Skeletal muscle satellite cell (primary cell): Measurements from ENCODE around the gene ACADSB.

Experiments
- H3K27me3 ChIP-seq: 2 replicates; pipeline ENCODE4 v1.7.0; 2013; ENCODE audit warnings: low read length; ENCODE audit not compliant: control insufficient read depth, insufficient read depth
- H3K36me3 ChIP-seq: 2 replicates; pipeline ENCODE4 v1.7.0; 2013; ENCODE audit warnings: mild to moderate bottlenecking, control low read depth, low read length; ENCODE audit not compliant: insufficient read depth
- H3K4me1 ChIP-seq: 2 replicates; pipeline ENCODE4 v1.7.0; 2013; ENCODE audit warnings: low read length; ENCODE audit not compliant: control insufficient read depth, insufficient read depth
- H3K4me2 ChIP-seq: 2 replicates; pipeline ENCODE4 v1.7.0; 2013; ENCODE audit warnings: mild to moderate bottlenecking, low read length
- H3K4me3 ChIP-seq: 2 replicates; pipeline ENCODE4 v1.7.0; 2013; ENCODE audit warnings: low read length
- H3K9ac ChIP-seq: 2 replicates; pipeline ENCODE4 v1.7.0; 2013; ENCODE audit warnings: mild to moderate bottlenecking, low read depth, low read length, moderate library complexity
- H3K9me3 ChIP-seq: replicated peaks from 2 replicates; pipeline ENCODE4 v1.7.0; 2013; ENCODE audit warnings: mild to moderate bottlenecking, control low read depth, low read length

ACADSB gene

GRCh38 chr10:123007558-123008354 is 1.1 kb upstream of the ACADSB start:
- peak overlapping the region; percentile 86 for H3K4me2 ChIP-seq
- H3K27me3 ChIP-seq = no peaks in the 10 kb centered on the region
- H3K36me3 ChIP-seq = no peaks in the 10 kb centered on the region
- H3K9ac ChIP-seq = peak overlapping the region; percentile 91
- H3K9me3 ChIP-seq = no peaks in the 10 kb centered on the region
- H3K4me1 ChIP-seq = peaks cover 17% of the 10 kb centered on the region
- peak overlapping the region; percentile 98 for H3K4me3 ChIP-seq

GRCh38 chr10:123009105-123009820 is 457 bp downstream of the ACADSB start:
- H3K4me2 ChIP-seq = peak overlapping the region; percentile 95
- H3K9ac ChIP-seq = peak overlapping the region; percentile 90
- no peaks in the 10 kb centered on the region for H3K36me3 ChIP-seq
- peaks cover 17% of the 10 kb centered on the region for H3K4me1 ChIP-seq
- H3K9me3 ChIP-seq = no peaks in the 10 kb centered on the region
- no peaks in the 10 kb centered on the region for H3K27me3 ChIP-seq
- H3K4me3 ChIP-seq = peak overlapping the region; percentile 93

GRCh38 chr10:123011987-123012386 is 3.2 kb downstream of the ACADSB start:
- no peak overlapping the region for H3K4me2 ChIP-seq
- no peak overlapping the region for H3K4me3 ChIP-seq
- H3K4me1 ChIP-seq = peaks cover 13% of the 10 kb centered on the region
- H3K27me3 ChIP-seq = no peaks in the 10 kb centered on the region
- no peaks in the 10 kb centered on the region for H3K9me3 ChIP-seq
- H3K9ac ChIP-seq = no peak overlapping the region
- no peaks in the 10 kb centered on the region for H3K36me3 ChIP-seq

- Histone ChIP-seq H3K9me3 (no peaks in the 10 kb centered on the region), H3K9ac (no peak overlapping the region), H3K4me3 (no peak overlapping the region), H3K36me3 (no peaks in the 10 kb centered on the region), H3K4me1 (peaks cover 7% of the 10 kb centered on the region), H3K27me3 (no peaks in the 10 kb centered on the region), H3K4me2 (no peak overlapping the region)
Measured at GRCh38 chr10:123013456-123014419, 4.9 kb downstream of the ACADSB start.

GRCh38 chr10:123014772-123015171 is 6.0 kb downstream of the ACADSB start:
- Histone ChIP-seq H3K27me3 (no peaks in the 10 kb centered on the region), H3K4me2 (no peak overlapping the region), H3K9ac (no peak overlapping the region), H3K9me3 (no peaks in the 10 kb centered on the region), H3K4me1 (peaks cover 1% of the 10 kb centered on the region), H3K4me3 (no peak overlapping the region), H3K36me3 (no peaks in the 10 kb centered on the region)

- Histone ChIP-seq H3K4me2 (no peak overlapping the region), H3K9me3 (no peaks in the 10 kb centered on the region), H3K9ac (no peak overlapping the region), H3K27me3 (no peaks in the 10 kb centered on the region), H3K4me3 (no peak overlapping the region), H3K36me3 (no peaks in the 10 kb centered on the region), H3K4me1 (no peaks in the 10 kb centered on the region)
Measured at GRCh38 chr10:123016228-123016627, 7.4 kb downstream of the ACADSB start.

GRCh38 chr10:123017421-123018165 is 8.8 kb downstream of the ACADSB start:
- H3K36me3 ChIP-seq = no peaks in the 10 kb centered on the region
- no peak overlapping the region for H3K9ac ChIP-seq

GRCh38 chr10:123018531-123018930 is 9.7 kb downstream of the ACADSB start:
- Histone ChIP-seq H3K27me3 (no peaks in the 10 kb centered on the region), H3K4me1 (no peaks in the 10 kb centered on the region), H3K9me3 (no peaks in the 10 kb centered on the region), H3K4me2 (no peak overlapping the region), H3K4me3 (no peak overlapping the region), H3K36me3 (no peaks in the 10 kb centered on the region), H3K9ac (no peak overlapping the region)

More at GRCh38 chr10:123017421-123018165, 8.8 kb downstream of the ACADSB start:
- H3K9me3 ChIP-seq = no peaks in the 10 kb centered on the region
- no peak overlapping the region for H3K4me2 ChIP-seq
- no peaks in the 10 kb centered on the region for H3K4me1 ChIP-seq
- no peak overlapping the region for H3K4me3 ChIP-seq
- no peaks in the 10 kb centered on the region for H3K27me3 ChIP-seq

- Histone ChIP-seq H3K36me3 (no peaks in the 10 kb centered on the region), H3K9me3 (no peaks in the 10 kb centered on the region), H3K4me2 (no peak overlapping the region), H3K4me1 (no peaks in the 10 kb centered on the region), H3K9ac (no peak overlapping the region), H3K4me3 (no peak overlapping the region), H3K27me3 (no peaks in the 10 kb centered on the region)
Measured at GRCh38 chr10:123019264-123019663, 10.5 kb downstream of the ACADSB start.

GRCh38 chr10:123019941-123020703 is 11.3 kb downstream of the ACADSB start:
- H3K9me3 ChIP-seq = no peaks in the 10 kb centered on the region
- no peak overlapping the region for H3K9ac ChIP-seq
- H3K27me3 ChIP-seq = no peaks in the 10 kb centered on the region
- H3K36me3 ChIP-seq = no peaks in the 10 kb centered on the region
- H3K4me3 ChIP-seq = no peak overlapping the region
- no peaks in the 10 kb centered on the region for H3K4me1 ChIP-seq
- H3K4me2 ChIP-seq = no peak overlapping the region
